Measurements from ENCODE around the gene COL18A1. TPM values are rescaled to one million over a fixed set of nuclear protein-coding genes. Genes with fewer than 3 reads are reported as not detected.
A peak's percentile ranks its signal among the peaks of the same experiment; 100 is the strongest.

COL18A1 gene
- total and polyA plus RNA-seq, 2 of the 8 experiments (the other 6 are each of a cell fraction or from before 2014, with no cell fraction given) = 145 to 201 TPM

DNA sequence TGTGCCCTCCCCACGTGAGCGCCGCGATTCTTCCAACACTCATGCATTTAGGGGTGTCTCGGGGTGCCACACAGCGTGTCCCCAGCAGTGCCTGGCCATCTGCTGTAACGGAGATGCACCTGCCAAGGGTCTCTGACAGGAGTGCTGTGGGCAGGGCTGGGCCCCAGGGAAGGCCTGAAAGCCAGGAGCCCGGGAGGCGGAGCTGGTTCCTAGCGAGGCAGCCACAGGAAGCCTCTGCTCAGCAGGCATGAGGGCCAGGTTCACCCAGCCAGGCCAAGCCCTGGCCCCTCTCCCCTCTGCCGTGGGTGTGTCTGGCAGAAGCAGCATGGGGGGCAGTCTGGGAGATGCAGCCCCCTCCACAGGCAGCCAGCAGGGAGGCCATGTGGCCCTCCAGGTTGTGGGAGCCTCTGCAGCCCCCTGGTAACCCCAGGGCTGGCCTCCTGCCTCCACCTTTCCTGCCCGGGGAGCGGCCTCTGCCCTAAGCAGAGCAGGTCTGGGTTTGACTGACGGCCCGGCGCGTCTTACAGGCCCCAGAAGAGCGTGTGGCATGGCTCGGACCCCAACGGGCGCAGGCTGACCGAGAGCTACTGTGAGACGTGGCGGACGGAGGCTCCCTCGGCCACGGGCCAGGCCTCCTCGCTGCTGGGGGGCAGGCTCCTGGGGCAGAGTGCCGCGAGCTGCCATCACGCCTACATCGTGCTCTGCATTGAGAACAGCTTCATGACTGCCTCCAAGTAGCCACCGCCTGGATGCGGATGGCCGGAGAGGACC is 106.9 kb downstream of the COL18A1 start:
- DNase-seq (ENCODE audit: low read depth in 1 of 2, low spot score in 2 of 2) = no peak
- TF ChIP-seq POLR2AphosphoS5 (IDR thresholded peaks at IDR 0.05; ENCODE audit: low read depth, low read length) (peak; percentile 67; the same call in 1 of the 2 replicates), ASH2L (IDR thresholded peaks at IDR 0.05; ENCODE audit: low read length) (no peak)

More for the DNA sequence above, 106.9 kb downstream of the COL18A1 start:
- Histone ChIP-seq H3K27ac (ENCODE audit: low read depth, low read length) (no peak overlapping the region), H3K79me2 (ENCODE audit: control insufficient read depth in 1 of 2, insufficient read depth in 2 of 2, low read length in 2 of 2) (no peaks in the 10 kb centered on the region), H3K9ac (replicated peaks in 1 of 4; ENCODE audit: extremely low read depth in 1 of 4, low read depth in 3 of 4, low read length in 3 of 4) (no peak overlapping the region), H4K8ac (ENCODE audit: extremely low read depth, insufficient read depth, low read length) (no peak overlapping the region; the same call in 1 of the 2 replicates), H2AK5ac (ENCODE audit: low read depth, low read length) (no peak overlapping the region), H3K36me3 (ENCODE audit: control insufficient read depth in 2 of 4, insufficient read depth in 4 of 4, low read length in 3 of 4) (peaks cover 0 to 45% (median 8%) of the 10 kb centered on the region in 4 experiments; a peak in 5 of 8 replicates), H2BK20ac (ENCODE audit: low read length) (no peak overlapping the region), H3K23ac (ENCODE audit: insufficient read length) (no peak overlapping the region), H3K56ac (replicated peaks; ENCODE audit: insufficient read length, low read depth, low read length) (no peak overlapping the region), H3K4me2 (ENCODE audit: insufficient read depth in 1 of 2, low read depth in 2 of 2, low read length in 2 of 2) (no peak overlapping the region), H2BK120ac (replicated peaks; ENCODE audit: low read depth, low read length) (no peak overlapping the region), H3K18ac (ENCODE audit: extremely low read depth, low read length) (no peak overlapping the region), H2BK15ac (ENCODE audit: low read length) (no peak overlapping the region), H2BK12ac (ENCODE audit: low read depth, low read length) (no peak overlapping the region), H2AFZ (ENCODE audit: low read length) (no peak overlapping the region), H3K23me2 (ENCODE audit: low read depth, low read length) (peaks cover 6% of the 10 kb centered on the region; the same call in 1 of the 2 replicates), H2BK5ac (ENCODE audit: low read depth, low read length) (no peak overlapping the region), H3K79me1 (ENCODE audit: low read depth, low read length) (no peaks in the 10 kb centered on the region), H4K91ac (replicated peaks; ENCODE audit: insufficient read length, low read length) (no peak overlapping the region), H4K5ac (ENCODE audit: insufficient read length, low read depth, low read length) (no peak overlapping the region), H3K14ac (ENCODE audit: insufficient read length) (no peak overlapping the region), H3K4me1 (replicated peaks in 1 of 4; ENCODE audit: control insufficient read depth in 3 of 4, insufficient read depth in 4 of 4, low read length in 3 of 4) (no peaks in the 10 kb centered on the region; a peak in 1 of 7 replicates), H3K4ac (replicated peaks; ENCODE audit: insufficient read length, low read depth, low read length) (no peak overlapping the region), H4K20me1 (replicated peaks in 1 of 2; ENCODE audit: control insufficient read depth in 1 of 2, insufficient read depth in 2 of 2, low read length in 2 of 2) (peaks cover 8 to 33% of the 10 kb centered on the region in 2 experiments), H3K9me3 (ENCODE audit: insufficient read depth in 2 of 2, low read depth in 1 of 2, low read length in 1 of 2) (no peaks in the 10 kb centered on the region; a peak in 1 of 4 replicates), H3K4me3 (ENCODE audit: extremely low read depth in 1 of 4, insufficient read depth in 2 of 4, low read depth in 3 of 4, low read length in 4 of 4) (no peak overlapping the region), H3K27me3 (replicated peaks in 1 of 4; ENCODE audit: control insufficient read depth in 3 of 4, extremely low read depth in 1 of 4, insufficient read depth in 3 of 4, low read length in 3 of 4) (no peaks in the 10 kb centered on the region)
- WGBS, 2 experiments (ENCODE audit: extremely low coverage in 1 of 2, insufficient coverage in 1 of 2, insufficient read length in 1 of 2, insufficient replicate concordance in 2 of 2, low coverage in 1 of 2, low lambda C conversion rate in 2 of 2, missing lambda C conversion rate in 1 of 2) = 92% methylated on average over 33 of the region's 35 CpGs; no CpG with 5 or more reads in 1 of the 2 experiments
- POLR2A ChIA-PET (ENCODE audit: partially characterized antibody) = interaction anchor here (0.6 to 1.6 kb wide), 6 partner anchors 8 to 27 kb away, joined by 3 to 4 read pairs (median 4); no protein-coding TSS in a partner anchor
- CTCF ChIA-PET (ENCODE audit: partially characterized antibody) = interaction anchor here (0.8 kb wide), 1 partner anchor 34 kb away, joined by 3 read pairs; no protein-coding TSS in a partner anchor
- no peak for FAIRE-seq

Data from H1 (cell line).